ENCODE measurements around the gene TPP1. TPM values are rescaled to one million over a fixed set of nuclear protein-coding genes. Genes with fewer than 3 reads are reported as not detected.
A peak's percentile ranks its signal among the peaks of the same experiment; 100 is the strongest.

TPP1 gene
- total RNA-seq, 1 donor from 2014 or later = 77.7 TPM

- intact Hi-C loops (cut with micrococcal nuclease) = no loop called here
- DNase-seq (no peak), ATAC-seq (no peak)
These were observed 3.2 kb downstream of the TPP1 start for GRCh38 chr11:6615882-6616585.

- intact Hi-C loops (cut with micrococcal nuclease) = no loop called here
- no peak for DNase-seq
These were observed 4.2 kb downstream of the TPP1 start for GRCh38 chr11:6615046-6615445.

GRCh38 chr11:6614446-6614845, 4.8 kb downstream of the TPP1 start:
- DNase-seq (no peak), ATAC-seq (no peak)
- intact Hi-C loops (cut with micrococcal nuclease) = no loop called here

More at GRCh38 chr11:6615046-6615445, 4.2 kb downstream of the TPP1 start:
- no peak for ATAC-seq

GRCh38 chr11:6613496-6613895, 5.7 kb downstream of the TPP1 start:
- ATAC-seq (no peak), DNase-seq (no peak)
- intact Hi-C loops (cut with micrococcal nuclease) = loop anchor here (2.0 kb wide), 1 partner anchor 69 kb away; the partner anchor contains the start of gene MRPL17

- intact Hi-C loops (cut with micrococcal nuclease) = loop anchor here (2.0 kb wide), 1 partner anchor 70 kb away; the partner anchor contains the start of gene MRPL17
- peak; percentile 94 for ATAC-seq
- DNase-seq = peak; percentile 99
These were observed 6.8 kb downstream of the TPP1 start, which contains the start of gene TAF10 for GRCh38 chr11:6612213-6613041. Gene TAF10 (minus strand): TSS chr11:6612216. CDS start chr11:6612189, 27 bp downstream.

- DNase-seq (no peak), ATAC-seq (no peak)
- intact Hi-C loops (cut with micrococcal nuclease) = loop anchor here (2.0 kb wide), 1 partner anchor 71 kb away; the partner anchor contains the start of gene MRPL17
These were observed 7.3 kb downstream of the TPP1 start for GRCh38 chr11:6611963-6612212.

- no peak for ATAC-seq
These were observed 7.9 kb downstream of the TPP1 start for GRCh38 chr11:6611092-6611962.

GRCh38 chr11:6610591-6610990, 8.6 kb downstream of the TPP1 start:
- intact Hi-C loops (cut with micrococcal nuclease) = no loop called here
- DNase-seq (no peak), ATAC-seq (no peak)

More at GRCh38 chr11:6611092-6611962, 7.9 kb downstream of the TPP1 start:
- intact Hi-C loops (cut with micrococcal nuclease) = no loop called here
- DNase-seq = peak; percentile 69

GRCh38 chr11:6609502-6610015, 9.7 kb downstream of the TPP1 start:
- ATAC-seq (no peak), DNase-seq (no peak)
- intact Hi-C loops (cut with micrococcal nuclease) = no loop called here

GRCh38 chr11:6608726-6609501, 10.3 kb downstream of the TPP1 start:
- intact Hi-C loops (cut with micrococcal nuclease) = no loop called here
- DNase-seq = no peak
- ATAC-seq = no peak

- DNase-seq (no peak), ATAC-seq (no peak)
- intact Hi-C loops (cut with micrococcal nuclease) = no loop called here
These were observed 11.2 kb downstream of the TPP1 start for GRCh38 chr11:6608011-6608410.

- no peak for ATAC-seq
- intact Hi-C loops (cut with micrococcal nuclease) = no loop called here
- DNase-seq = no peak
These were observed 11.9 kb downstream of the TPP1 start for GRCh38 chr11:6607190-6607795.

GRCh38 chr11:6606471-6607189, 12.6 kb downstream of the TPP1 start:
- ATAC-seq (peak; percentile 73), DNase-seq (peak; percentile 95)
- intact Hi-C loops (cut with micrococcal nuclease) = no loop called here

GRCh38 chr11:6604790-6605189, 14.4 kb downstream of the TPP1 start:
- DNase-seq (no peak), ATAC-seq (no peak)
- intact Hi-C loops (cut with micrococcal nuclease) = no loop called here

- intact Hi-C loops (cut with micrococcal nuclease) = no loop called here
- DNase-seq = peak; percentile 57
- ATAC-seq = peak; percentile 67
These were observed 15.1 kb downstream of the TPP1 start for GRCh38 chr11:6604081-6604626.

GRCh38 chr11:6603287-6604080, 15.7 kb downstream of the TPP1 start, which contains the start of the genes ILK and RRP8:
Gene ILK (plus strand): TSS chr11:6603774. CDS start chr11:6604272, 498 bp downstream.
Gene RRP8 (minus strand): TSS chr11:6603616. CDS start chr11:6603502, 114 bp downstream.
- intact Hi-C loops (cut with micrococcal nuclease) = no loop called here
- DNase-seq = peak; percentile 96
- peak; percentile 92 for ATAC-seq
